Stimulated activated CD4-positive, alpha-beta T cell treated with anti-CD3 and anti-CD28 coated beads, Interleukin-12 subunit alpha, Interleukin-12 subunit beta, amount 100 ng/mL, for 24 hours (primary cell): ENCODE measurements around the gene ITPR2.

Source experiments
- DNase-seq, 2 experiments: peaks; one replicate each; pipeline ENCODE4 v3.0.0-alpha.2; 2020; ENCODE audit warnings: low read depth in 2 of 2

Gene ITPR2

DNA sequence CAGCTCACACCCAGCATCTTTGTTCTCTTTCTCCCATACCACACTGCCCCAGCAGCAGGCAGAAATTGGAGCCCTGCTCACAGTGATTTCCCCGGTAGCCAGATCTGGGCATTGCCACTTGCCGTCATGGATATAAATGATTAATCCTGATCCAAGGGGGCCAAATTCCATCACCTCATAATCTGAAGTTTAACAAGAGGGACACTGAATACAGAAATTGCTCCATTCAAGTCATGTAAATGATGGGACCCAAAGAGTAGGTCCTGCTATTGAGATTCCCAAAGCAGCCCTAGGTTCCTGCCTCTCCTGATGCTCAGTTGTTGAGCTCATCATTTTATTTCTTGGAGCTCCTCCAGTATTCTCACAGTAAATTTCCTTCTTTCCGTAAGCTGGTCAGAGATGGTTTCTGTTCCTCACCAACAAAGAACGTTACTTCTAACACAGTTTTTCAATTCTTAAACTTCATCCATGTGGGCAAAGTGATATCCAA is 11.7 kb downstream of the ITPR2 start:
- no peak for DNase-seq

DNA sequence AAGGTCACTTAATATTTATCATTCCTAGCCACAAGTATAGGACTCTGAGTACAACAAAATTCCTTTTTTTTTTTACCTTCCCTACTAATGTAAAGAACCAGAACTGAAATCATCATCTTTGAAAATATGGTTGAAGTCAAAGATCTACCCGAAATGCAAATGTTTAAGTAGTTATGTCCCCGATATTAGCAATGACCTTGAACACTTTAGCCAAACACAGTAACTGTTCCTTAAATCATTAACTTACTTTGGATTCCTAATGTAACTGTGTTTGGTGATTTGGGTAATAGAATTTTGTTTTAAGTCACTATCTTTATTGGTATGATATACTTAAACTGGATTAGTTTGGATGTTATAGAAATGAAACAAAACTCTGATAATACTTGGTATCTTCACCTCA is 14.4 kb downstream of the ITPR2 start:
- no peak for DNase-seq

GRCh38 chr12:26818201-26818600 is 14.8 kb downstream of the ITPR2 start:
- DNase-seq: no peak

- no peak for DNase-seq
Measured at GRCh38 chr12:26817183-26817591, 15.8 kb downstream of the ITPR2 start.

GRCh38 chr12:26813812-26814211 is 19.2 kb downstream of the ITPR2 start:
- no peak for DNase-seq

DNA sequence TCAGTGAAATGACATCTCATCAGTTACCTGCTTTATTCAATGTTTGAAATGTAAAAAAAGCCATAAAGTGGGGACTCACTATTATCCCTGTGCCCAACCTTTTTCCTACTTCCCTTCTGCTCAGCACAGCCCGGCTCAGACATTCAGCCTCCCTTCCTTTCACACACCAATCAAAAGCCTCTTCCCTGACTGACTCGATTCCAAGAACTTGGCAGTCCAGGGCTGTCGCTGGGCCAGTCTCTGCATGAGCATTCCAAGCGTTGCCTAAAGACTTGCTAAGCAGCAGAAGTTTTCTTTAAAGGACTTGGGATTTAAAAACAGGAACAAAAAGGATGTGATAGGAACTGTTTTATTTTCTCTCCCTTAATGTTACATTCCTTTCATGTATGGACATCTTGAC is 22.7 kb downstream of the ITPR2 start:
- no peak for DNase-seq

DNA sequence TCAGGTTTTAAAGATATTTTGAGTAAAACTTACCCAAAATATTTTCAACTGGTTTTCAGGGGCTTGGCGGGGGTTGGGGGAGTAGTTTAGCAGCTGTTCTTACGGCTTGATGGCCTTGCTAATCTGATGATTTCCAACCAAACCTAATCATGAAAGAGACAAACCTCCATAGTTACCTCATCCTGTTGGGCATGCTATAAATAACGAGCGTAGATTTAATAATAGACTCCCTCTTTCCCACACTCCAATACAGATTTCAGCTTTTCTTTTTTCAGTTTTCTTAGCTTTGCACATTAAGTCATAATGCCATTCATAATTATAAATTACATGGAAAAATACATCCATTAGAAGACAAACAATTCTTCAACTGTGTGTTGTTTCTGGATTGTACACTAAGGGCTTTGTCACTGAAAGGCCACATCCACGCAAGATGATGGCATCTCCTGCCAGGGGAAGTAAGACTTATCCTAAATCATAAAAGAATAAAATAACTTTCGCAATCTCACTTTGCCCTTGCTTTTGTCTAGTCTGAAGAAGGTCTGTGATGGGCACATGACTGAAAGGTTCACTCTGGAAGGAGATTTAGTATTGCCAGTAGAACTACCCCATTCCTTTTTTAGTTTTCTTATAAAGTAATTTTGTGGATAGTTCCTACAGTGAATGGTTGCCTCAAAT is 23.2 kb downstream of the ITPR2 start:
- no peak for DNase-seq

DNA sequence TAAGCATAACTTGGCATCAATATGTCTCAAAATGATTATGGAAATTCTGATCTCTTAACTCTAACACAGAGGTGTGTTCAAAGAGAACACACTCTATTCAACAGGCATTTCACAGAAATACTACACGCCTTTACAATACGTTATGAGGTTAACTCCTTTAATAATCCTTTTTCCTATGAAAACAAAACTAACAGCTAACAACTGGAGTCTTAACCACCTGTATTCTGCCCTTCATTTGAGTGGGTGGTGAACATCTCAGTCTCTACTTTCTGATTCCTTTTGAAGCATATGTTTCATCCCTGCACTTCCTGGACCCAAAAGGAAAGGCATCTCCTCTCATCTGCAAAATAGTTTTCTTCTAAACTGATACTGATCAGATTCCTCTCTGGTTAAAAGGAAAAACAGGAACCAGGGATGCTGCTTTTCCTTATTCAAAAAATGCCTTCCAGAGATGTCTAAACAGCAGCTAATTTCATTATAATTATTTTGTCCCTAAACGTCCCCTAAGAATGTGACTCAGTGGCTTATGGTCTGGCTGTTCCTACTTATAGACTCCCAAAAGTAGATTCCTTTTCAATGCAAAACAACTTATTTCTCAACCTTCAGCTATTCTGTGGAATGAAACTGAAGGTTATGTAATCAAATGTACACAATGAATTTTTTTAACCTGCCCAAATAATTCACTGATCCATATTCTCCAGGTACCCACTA is 24.1 kb downstream of the ITPR2 start:
- DNase-seq: no peak

GRCh38 chr12:26807292-26807691 is 25.7 kb downstream of the ITPR2 start:
- no peak for DNase-seq

GRCh38 chr12:26806556-26806955 is 26.4 kb downstream of the ITPR2 start:
- DNase-seq: no peak

- DNase-seq: no peak
Measured at GRCh38 chr12:26805401-26805971, 27.5 kb downstream of the ITPR2 start.

- DNase-seq: no peak
Measured at GRCh38 chr12:26803552-26803951, 29.4 kb downstream of the ITPR2 start.

DNA sequence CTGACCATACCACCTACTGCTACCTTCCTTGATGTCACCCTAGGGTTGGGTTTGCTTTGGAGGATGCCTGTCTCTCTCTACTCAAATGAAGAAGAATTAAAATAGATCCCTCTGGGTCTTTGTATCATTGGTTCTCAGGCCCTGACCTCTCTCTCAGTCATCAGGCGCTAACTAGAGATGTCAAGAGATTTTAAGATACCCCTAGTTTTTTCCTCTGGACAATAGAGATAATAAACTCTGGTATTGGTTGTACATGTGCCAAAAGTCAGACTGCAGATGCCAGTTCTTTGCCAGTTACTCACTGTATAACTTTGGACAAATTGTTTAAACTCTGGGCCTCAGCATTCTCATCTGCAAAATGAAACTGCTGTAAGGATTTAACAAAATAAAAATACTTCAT is 31.5 kb downstream of the ITPR2 start:
- DNase-seq: no peak

- no peak for DNase-seq
Measured at GRCh38 chr12:26800858-26801257, 32.1 kb downstream of the ITPR2 start.

GRCh38 chr12:26800347-26800746 is 32.6 kb downstream of the ITPR2 start:
- DNase-seq: no peak

GRCh38 chr12:26799741-26800140 is 33.3 kb downstream of the ITPR2 start:
- DNase-seq: no peak

GRCh38 chr12:26798640-26799039 is 34.4 kb downstream of the ITPR2 start:
- DNase-seq: no peak

DNA sequence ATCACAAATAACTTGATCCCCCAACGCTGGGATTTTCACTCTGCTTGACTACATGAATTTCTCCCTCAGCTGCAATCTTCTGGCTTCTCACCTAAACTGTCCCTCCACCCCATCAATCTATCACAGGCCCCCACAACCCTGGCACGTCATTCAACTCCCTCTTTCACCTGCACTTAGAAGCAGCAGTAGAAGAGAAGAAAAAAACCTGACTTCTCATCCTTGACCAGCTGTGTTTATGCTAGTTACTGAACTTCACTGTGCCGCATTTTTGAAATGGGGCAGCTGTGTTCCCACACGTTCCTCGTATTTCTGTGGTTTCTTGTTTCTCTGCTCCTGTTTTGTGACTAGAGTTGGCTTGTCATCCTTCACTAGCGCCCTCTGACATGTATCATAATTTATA is 35.0 kb downstream of the ITPR2 start:
- DNase-seq: no peak

DNA sequence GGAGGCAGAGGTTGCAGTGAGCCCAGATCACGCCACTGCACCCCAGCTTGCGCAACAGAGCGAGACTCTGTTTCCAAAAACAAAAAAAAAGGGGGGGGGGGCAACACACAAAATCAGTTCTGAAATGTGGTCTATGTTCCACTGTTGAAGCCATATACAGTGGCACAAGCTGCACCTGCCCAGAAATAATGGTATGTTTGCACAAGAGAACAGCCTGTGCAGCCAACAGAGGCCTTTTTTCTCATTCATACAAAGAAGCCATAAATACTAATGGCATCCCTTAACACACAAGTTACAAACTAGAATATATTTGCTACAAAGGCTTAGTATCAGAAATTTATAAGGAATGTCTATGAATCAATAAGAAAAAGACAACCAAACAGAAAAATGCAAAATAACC is 37.1 kb downstream of the ITPR2 start:
- no peak for DNase-seq

GRCh38 chr12:26791301-26791791 is 41.6 kb downstream of the ITPR2 start:
- no peak for DNase-seq

DNA sequence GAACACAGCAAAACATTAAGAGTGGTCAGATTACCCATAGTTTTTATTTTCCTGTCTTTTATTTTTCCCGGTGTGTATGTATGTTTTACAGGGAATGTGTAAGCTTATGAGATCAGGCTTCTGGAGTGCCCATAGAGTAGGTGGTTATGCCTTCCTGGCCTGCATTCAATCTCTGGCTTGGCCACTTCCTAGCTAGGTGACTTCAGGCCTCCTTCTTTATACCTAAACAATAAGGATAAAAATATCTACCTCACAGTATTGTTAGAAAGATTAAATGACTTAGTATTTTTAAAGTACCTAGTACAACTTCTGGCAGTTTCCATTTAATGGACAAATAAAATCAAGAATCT is 42.4 kb downstream of the ITPR2 start:
- DNase-seq: no peak

GRCh38 chr12:26789731-26790644 is 43.0 kb downstream of the ITPR2 start:
- DNase-seq: no peak
